Measurements from ENCODE around the gene PPP1R3E.
"Not testable (repeated sequence)": the region's sequence is repeated elsewhere in the genome, so short reads cannot be mapped to it uniquely, and the experiment has no call there.

PPP1R3E gene

GRCh38 chr14:23302290-23303225 is at the start of gene PPP1R3E:
Gene PPP1R3E (minus strand): TSS chr14:23302859. CDS start chr14:23302576, 283 bp downstream.
- peak; percentile 76 for DNase-seq (ENCODE audit: low spot score)

- peak; percentile 49 for DNase-seq (ENCODE audit: low spot score)
These were observed 49.2 kb upstream of the PPP1R3E start for GRCh38 chr14:23351681-23352505.

- no peak for DNase-seq (ENCODE audit: low spot score)
These were observed 46.6 kb upstream of the PPP1R3E start for GRCh38 chr14:23349156-23349845.

GRCh38 chr14:23348297-23348655 is 45.6 kb upstream of the PPP1R3E start:
- no peak for DNase-seq (ENCODE audit: low spot score)

GRCh38 chr14:23347406-23348296 is 45.0 kb upstream of the PPP1R3E start:
- no peak for DNase-seq (ENCODE audit: low spot score)

- no peak for DNase-seq (ENCODE audit: low spot score)
These were observed 44.2 kb upstream of the PPP1R3E start for GRCh38 chr14:23346693-23347405.

GRCh38 chr14:23345987-23346692 is 43.5 kb upstream of the PPP1R3E start:
- DNase-seq (ENCODE audit: low spot score), result no peak

GRCh38 chr14:23344481-23344880 is 41.8 kb upstream of the PPP1R3E start:
- no peak for DNase-seq (ENCODE audit: low spot score)

- no peak for DNase-seq (ENCODE audit: low spot score)
These were observed 37.0 kb upstream of the PPP1R3E start for GRCh38 chr14:23339506-23340268.

GRCh38 chr14:23335623-23336022 is 33.0 kb upstream of the PPP1R3E start:
- DNase-seq (ENCODE audit: low spot score), result no peak

- DNase-seq (ENCODE audit: low spot score), result peak; percentile 74
These were observed 25.5 kb upstream of the PPP1R3E start for GRCh38 chr14:23327947-23328744.

- no peak for DNase-seq (ENCODE audit: low spot score)
These were observed 24.1 kb upstream of the PPP1R3E start for GRCh38 chr14:23326491-23327332.

GRCh38 chr14:23325746-23326145 is 23.1 kb upstream of the PPP1R3E start:
- DNase-seq (ENCODE audit: low spot score), result not testable (repeated sequence)

GRCh38 chr14:23324993-23325392 is 22.3 kb upstream of the PPP1R3E start:
- DNase-seq (ENCODE audit: low spot score), result no peak

GRCh38 chr14:23324455-23324846 is 21.8 kb upstream of the PPP1R3E start:
- no peak for DNase-seq (ENCODE audit: low spot score)

- no peak for DNase-seq (ENCODE audit: low spot score)
These were observed 21.3 kb upstream of the PPP1R3E start for GRCh38 chr14:23323838-23324454.
